ENCODE measurements around the gene RYR2.

- TF ChIP-seq POLR2A (IDR thresholded peaks at IDR 0.05; ENCODE audit: low read depth, low read length) (no peak), TAF1 (IDR thresholded peaks at IDR 0.05; ENCODE audit: borderline replicate concordance, low read depth, low read length) (no peak), POLR2AphosphoS5 (IDR thresholded peaks at IDR 0.05; ENCODE audit: low read depth, low read length) (no peak)
These were observed 415.6 kb downstream of the RYR2 start for GRCh38 chr1:237457573-237457972.
